ENCODE results near the gene TP63.

The TP63 gene

GRCh38 chr3:189683546-189684255, 52.5 kb downstream of the TP63 start:
- no peak for DNase-seq

GRCh38 chr3:189684317-189684716, 53.1 kb downstream of the TP63 start:
- no peak for DNase-seq

GRCh38 chr3:189685291-189685690, 54.1 kb downstream of the TP63 start:
- DNase-seq = no peak

- no peak for DNase-seq
These were observed 54.7 kb downstream of the TP63 start for GRCh38 chr3:189685860-189686259.

GRCh38 chr3:189687475-189687874, 56.3 kb downstream of the TP63 start:
- no peak for DNase-seq

- DNase-seq = no peak
These were observed 57.1 kb downstream of the TP63 start for GRCh38 chr3:189688262-189688661.

- DNase-seq = no peak
These were observed 58.4 kb downstream of the TP63 start for GRCh38 chr3:189689625-189690024.

GRCh38 chr3:189690237-189690636, 59.0 kb downstream of the TP63 start:
- no peak for DNase-seq

GRCh38 chr3:189690672-189691071, 59.5 kb downstream of the TP63 start:
- DNase-seq = no peak

GRCh38 chr3:189695400-189695799, 64.2 kb downstream of the TP63 start:
- DNase-seq = no peak

GRCh38 chr3:189698811-189699210, 67.6 kb downstream of the TP63 start:
- DNase-seq = no peak

GRCh38 chr3:189699885-189700284, 68.7 kb downstream of the TP63 start:
- DNase-seq = no peak

- no peak for DNase-seq
These were observed 71.0 kb downstream of the TP63 start for GRCh38 chr3:189702066-189702646.

GRCh38 chr3:189703865-189704264, 72.7 kb downstream of the TP63 start:
- DNase-seq = no peak

- no peak for DNase-seq
These were observed 77.2 kb downstream of the TP63 start for GRCh38 chr3:189708375-189708774.

- no peak for DNase-seq
These were observed 79.6 kb downstream of the TP63 start for GRCh38 chr3:189710620-189711402.

- no peak for DNase-seq
These were observed 81.8 kb downstream of the TP63 start for GRCh38 chr3:189712906-189713483.

GRCh38 chr3:189714991-189715961, 84.1 kb downstream of the TP63 start:
- DNase-seq = no peak

- DNase-seq = no peak
These were observed 87.0 kb downstream of the TP63 start for GRCh38 chr3:189718215-189718614.

- DNase-seq = no peak
These were observed 89.7 kb downstream of the TP63 start for GRCh38 chr3:189720736-189721417.

All from amygdala (tissue), 56 donors.